Dendritic cell treated with granulocyte-macrophage colony-stimulating factor and Interleukin-4, amounts not matched to agents 40 ng/mL and 50 ng/mL, for 4 days (primary cell): ENCODE data around the gene PRDX4.
A peak's percentile ranks its signal among the peaks of the same experiment; 100 is the strongest.
"Not testable (repeated sequence)": the region's sequence is repeated elsewhere in the genome, so short reads cannot be mapped to it uniquely, and the experiment has no call there.

ENCODE experiments used
- H3K27ac Mint-ChIP-seq: one replicate; pipeline ENCODE4 v1.8.0; 2022; ENCODE audit warnings: mild to moderate bottlenecking, mixed read lengths
- H3K27me3 Mint-ChIP-seq: one replicate; pipeline ENCODE4 v1.8.0; 2022; ENCODE audit warnings: mild to moderate bottlenecking, mixed read lengths
- H3K36me3 Mint-ChIP-seq: one replicate; pipeline ENCODE4 v1.8.0; 2022; ENCODE audit warnings: low read depth, mixed read lengths
- H3K4me1 Mint-ChIP-seq: one replicate; pipeline ENCODE4 v1.8.0; 2022; ENCODE audit warnings: low read depth, mixed read lengths
- H3K4me3 Mint-ChIP-seq: one replicate; pipeline ENCODE4 v1.8.0; 2022; ENCODE audit warnings: mild to moderate bottlenecking, moderate library complexity, mixed read lengths
- H3K9me3 Mint-ChIP-seq: one replicate; pipeline ENCODE4 v1.8.0; 2022; ENCODE audit warnings: mixed read lengths
- intact Hi-C: fragments of 100-400 bp; cut with micrococcal nuclease; formaldehyde crosslinking; loops from one replicate; pipeline ENCODE4 v1.15.0; 2022

The PRDX4 gene

DNA sequence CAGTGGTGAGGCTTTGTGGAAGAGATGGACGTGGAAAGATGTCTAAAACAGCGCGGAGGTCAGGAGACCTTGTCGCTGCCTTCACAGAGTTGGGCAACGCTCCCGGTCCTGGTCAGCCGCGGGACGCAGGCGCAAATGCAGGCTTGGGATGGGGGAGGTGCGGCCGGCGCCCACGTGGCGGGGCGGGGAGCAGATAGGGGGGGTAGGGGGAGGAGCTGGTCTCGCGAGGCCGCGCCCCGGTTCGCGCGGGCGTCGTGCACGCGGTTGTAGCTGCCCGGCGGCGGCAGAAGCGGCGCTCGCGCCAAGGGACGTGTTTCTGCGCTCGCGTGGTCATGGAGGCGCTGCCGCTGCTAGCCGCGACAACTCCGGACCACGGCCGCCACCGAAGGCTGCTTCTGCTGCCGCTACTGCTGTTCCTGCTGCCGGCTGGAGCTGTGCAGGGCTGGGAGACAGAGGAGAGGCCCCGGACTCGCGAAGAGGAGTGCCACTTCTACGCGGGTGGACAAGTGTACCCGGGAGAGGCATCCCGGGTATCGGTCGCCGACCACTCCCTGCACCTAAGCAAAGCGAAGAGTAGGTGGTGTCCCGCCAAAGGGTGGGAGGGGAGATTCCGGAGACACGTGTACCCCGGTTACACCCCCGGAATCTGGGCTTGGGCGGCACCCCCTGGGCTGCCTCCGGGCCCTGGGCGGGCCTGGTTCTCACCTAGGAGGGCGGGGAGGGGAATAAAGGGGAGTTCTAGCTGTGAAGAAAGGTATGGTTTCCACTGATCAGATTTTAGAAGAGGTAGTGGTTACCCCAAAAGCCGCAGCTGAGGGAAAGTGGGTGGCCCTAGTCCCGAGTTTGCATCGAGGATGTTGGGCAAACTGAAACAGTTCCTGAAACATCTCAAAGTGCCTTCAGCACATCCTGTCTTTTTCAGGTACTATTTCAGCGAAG, at the start of gene PRDX4:
Gene PRDX4 (plus strand): TSS at position 255 of the 939 bp plus-strand sequence. CDS start 78 bp downstream, at position 333.
- intact Hi-C loops: no loop called here
- no peaks in the 10 kb centered on the region for H3K9me3 Mint-ChIP-seq
- H3K4me3 Mint-ChIP-seq: peak within 1 kb of the TSS; percentile 79
- peak within 1 kb of the TSS; percentile 85 for H3K27ac Mint-ChIP-seq
- H3K36me3 Mint-ChIP-seq: no peaks in the 10 kb centered on the region
- H3K27me3 Mint-ChIP-seq: no peaks in the 10 kb centered on the region
- peaks cover 9% of the 10 kb centered on the region for H3K4me1 Mint-ChIP-seq

DNA sequence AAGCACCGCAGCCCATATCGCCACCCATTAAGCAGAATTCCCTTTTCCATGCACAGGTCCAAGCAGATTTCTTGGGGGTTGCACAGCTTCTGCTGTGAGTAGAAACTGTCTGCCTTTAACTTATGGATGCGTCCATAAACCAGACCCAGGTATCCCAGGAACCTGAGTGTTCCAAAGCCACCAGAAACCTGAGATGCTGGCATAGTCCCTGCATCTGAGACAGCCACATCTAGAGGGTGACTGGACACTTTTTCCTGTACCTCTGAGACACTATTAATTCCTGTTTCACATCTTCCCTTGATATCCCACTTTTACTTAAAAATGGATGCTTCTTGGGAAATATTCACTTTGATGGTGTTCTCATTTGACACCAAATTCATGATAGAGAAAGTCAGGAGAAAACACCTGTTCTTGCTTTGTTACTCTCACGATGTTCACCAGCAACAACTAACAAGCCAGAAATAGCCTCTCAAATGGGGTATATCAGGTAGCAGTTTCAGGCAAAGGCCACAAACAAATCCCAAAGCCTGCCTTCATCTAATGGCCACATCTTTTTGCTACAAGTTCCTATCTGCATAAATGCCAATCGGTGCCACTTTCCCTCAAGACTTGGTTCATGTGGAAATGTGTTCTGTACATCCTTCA, 45.5 kb upstream of the PRDX4 start:
- H3K4me1 Mint-ChIP-seq: no peaks in the 10 kb centered on the region
- no peaks in the 10 kb centered on the region for H3K27me3 Mint-ChIP-seq
- no peak overlapping the region for H3K27ac Mint-ChIP-seq
- no peaks in the 10 kb centered on the region for H3K36me3 Mint-ChIP-seq
- no peaks in the 10 kb centered on the region for H3K9me3 Mint-ChIP-seq
- no peak overlapping the region for H3K4me3 Mint-ChIP-seq
- intact Hi-C loops: no loop called here

DNA sequence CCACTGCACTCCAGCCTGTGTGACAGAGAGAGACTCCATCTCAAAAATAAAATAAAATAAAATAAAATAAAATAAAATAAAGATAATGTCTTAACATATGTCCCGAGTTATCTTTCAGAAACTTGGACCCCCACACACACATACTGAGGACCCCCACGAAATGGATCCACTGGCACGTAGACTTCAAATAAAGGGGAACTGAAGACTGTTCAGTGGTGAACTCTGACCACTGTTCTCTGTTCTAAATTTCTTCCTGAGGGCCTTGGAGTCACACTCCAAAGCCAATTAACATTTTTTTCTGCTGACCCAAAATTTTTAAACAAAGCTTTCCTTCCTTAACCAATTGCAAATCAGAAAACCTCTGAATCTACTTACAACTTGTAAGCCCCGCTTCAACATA, 43.5 kb upstream of the PRDX4 start:
- Mint-ChIP-seq H3K36me3 (no peaks in the 10 kb centered on the region), H3K4me1 (no peaks in the 10 kb centered on the region), H3K4me3 (no peak overlapping the region), H3K27me3 (no peaks in the 10 kb centered on the region), H3K27ac (no peak overlapping the region), H3K9me3 (no peaks in the 10 kb centered on the region)
- intact Hi-C loops: no loop called here

DNA sequence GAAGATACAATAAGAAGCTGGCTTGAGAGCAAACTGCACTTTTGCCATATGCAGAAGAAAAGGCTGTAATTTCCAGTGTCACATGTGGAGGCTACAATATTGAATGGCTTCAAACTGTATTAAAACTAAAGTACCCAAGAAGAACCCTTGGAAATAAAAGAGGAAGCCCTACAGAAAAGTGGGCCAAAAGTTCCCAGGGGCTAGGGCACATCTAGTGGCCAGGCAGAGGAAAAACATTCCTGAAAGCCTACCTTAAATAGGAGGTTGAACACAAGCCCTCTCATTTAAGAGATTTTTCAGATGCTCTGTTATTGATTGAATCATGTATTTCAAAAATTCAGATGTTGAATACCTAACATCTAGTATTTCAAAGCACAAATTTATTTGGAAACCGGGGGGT, 40.6 kb upstream of the PRDX4 start:
- Mint-ChIP-seq H3K27me3 (no peaks in the 10 kb centered on the region), H3K27ac (no peak overlapping the region), H3K4me1 (no peaks in the 10 kb centered on the region), H3K36me3 (no peaks in the 10 kb centered on the region), H3K9me3 (no peaks in the 10 kb centered on the region), H3K4me3 (no peak overlapping the region)
- intact Hi-C loops: no loop called here

DNA sequence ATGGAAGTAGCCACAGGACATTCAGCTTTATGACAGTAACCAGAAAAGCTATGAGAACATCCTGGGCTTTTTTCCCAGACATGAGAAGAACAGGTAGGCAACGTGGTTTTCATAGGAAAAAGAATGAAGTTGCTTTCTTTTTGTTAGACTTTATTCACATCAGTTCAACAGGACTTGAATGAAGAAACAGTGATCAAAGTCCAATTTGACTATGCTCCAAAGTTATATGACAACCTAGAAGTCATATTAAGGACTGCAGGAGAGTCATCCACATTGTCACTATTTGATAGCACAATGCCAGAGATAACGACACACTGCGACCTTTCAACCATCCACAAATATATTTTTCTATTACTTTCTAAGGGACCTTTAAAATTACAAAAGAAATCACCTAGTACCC, 39.2 kb upstream of the PRDX4 start:
- Mint-ChIP-seq H3K27me3 (no peaks in the 10 kb centered on the region), H3K36me3 (no peaks in the 10 kb centered on the region), H3K4me1 (no peaks in the 10 kb centered on the region), H3K27ac (no peak overlapping the region), H3K9me3 (no peaks in the 10 kb centered on the region), H3K4me3 (no peak overlapping the region)
- intact Hi-C loops: no loop called here

DNA sequence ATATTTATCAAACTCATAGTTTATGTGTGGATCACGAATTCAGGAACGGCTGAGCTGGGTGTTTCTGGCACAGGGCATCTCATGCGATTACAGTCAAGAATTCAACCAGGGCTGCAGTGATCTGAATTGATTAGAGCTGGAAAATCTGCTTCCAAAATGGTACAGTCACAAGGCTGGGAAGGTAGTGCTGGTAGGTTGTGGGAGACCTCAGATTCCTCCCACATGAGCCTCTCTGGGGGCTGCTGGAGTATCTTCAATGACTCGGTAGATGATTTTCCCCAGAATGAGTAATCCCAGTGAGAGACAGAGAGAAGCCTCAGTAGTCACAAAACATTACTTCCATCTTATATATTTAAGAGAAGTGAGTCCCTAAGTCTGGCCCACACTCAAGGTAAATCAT, 36.2 kb upstream of the PRDX4 start:
- intact Hi-C loops: no loop called here
- no peaks in the 10 kb centered on the region for H3K4me1 Mint-ChIP-seq

DNA sequence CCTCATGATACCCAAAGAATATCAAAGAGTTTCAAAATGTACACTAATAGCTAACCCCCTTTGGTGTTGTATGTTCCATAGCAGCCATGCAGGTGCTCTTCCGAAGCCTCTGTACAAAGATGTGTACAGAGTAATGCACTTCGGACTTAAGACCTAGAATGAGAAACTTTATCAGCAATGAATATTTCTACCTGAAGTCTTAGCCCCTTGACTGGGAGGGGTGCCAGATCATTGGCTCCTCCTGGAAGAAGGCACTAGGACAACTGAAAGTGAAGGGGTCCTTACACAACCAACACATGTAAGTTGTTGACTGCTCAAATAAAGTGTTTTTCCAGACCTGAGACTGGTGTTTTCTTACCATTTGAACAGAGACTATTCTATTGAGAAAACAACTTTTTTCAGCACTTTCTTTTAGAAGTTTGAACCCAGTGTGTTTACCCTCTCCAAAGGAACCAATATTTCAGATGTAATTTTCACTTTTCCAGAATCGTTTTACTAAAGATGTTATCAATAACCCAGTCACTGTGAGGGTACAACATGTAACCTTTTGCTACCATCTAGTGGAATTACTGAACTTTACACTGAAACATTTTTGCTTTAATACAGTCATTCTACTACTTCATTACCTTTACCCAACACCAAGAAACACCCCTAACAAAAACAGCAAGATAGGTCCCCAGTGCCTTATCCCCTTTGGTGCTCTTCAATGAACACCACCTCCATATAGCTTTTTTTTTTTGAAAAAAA, 33.3 kb upstream of the PRDX4 start:
- H3K4me3 Mint-ChIP-seq: no peak overlapping the region
- H3K9me3 Mint-ChIP-seq: no peaks in the 10 kb centered on the region
- intact Hi-C loops: no loop called here
- H3K36me3 Mint-ChIP-seq: no peaks in the 10 kb centered on the region
- H3K27me3 Mint-ChIP-seq: no peaks in the 10 kb centered on the region
- H3K4me1 Mint-ChIP-seq: no peaks in the 10 kb centered on the region
- no peak overlapping the region for H3K27ac Mint-ChIP-seq

More for the DNA sequence above, 36.2 kb upstream of the PRDX4 start:
- H3K36me3 Mint-ChIP-seq: no peaks in the 10 kb centered on the region
- H3K4me3 Mint-ChIP-seq: no peak overlapping the region
- H3K9me3 Mint-ChIP-seq: no peaks in the 10 kb centered on the region
- H3K27me3 Mint-ChIP-seq: no peaks in the 10 kb centered on the region
- H3K27ac Mint-ChIP-seq: no peak overlapping the region

DNA sequence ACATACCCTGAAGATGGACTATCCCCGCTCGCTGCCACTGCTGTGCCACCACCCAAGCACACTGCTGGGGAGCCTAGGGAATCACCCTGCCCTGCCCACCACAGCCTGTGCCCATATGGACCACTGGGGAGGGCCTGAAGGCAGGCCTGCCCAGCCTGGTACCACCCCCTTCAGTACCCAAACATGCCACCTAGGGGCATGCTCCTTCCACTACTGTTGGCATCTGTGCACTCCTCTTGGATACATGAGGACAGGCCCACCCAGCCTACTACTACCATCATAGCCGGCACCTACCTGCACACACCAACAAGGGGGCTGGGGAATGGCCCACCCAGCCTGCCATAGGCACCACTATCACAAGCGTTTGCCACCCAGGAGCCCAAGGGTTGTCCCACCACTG, 30.1 kb upstream of the PRDX4 start:
- H3K4me1 Mint-ChIP-seq: no peaks in the 10 kb centered on the region

DNA sequence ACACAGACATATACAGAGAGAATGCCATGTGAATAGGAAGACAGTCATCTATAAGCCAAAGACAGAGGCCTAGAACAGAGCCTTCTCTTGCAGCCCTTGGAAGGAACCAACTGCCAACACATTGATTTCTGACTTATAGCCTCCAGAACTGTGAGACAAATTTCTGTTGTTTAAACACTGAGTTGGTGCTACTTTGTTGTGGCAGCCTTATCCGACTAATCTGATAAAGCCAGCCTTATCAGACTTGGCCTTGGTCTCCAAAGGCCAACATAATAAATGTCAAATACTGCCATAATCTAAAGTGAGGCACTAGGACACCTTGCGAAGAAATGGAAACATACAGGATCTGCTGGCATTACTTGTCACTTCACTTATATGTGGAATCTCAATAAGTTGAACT, 24.3 kb upstream of the PRDX4 start:
- H3K36me3 Mint-ChIP-seq: no peaks in the 10 kb centered on the region
- no peaks in the 10 kb centered on the region for H3K9me3 Mint-ChIP-seq
- intact Hi-C loops: no loop called here
- H3K27ac Mint-ChIP-seq: no peak overlapping the region
- H3K4me1 Mint-ChIP-seq: no peaks in the 10 kb centered on the region
- no peak overlapping the region for H3K4me3 Mint-ChIP-seq
- no peaks in the 10 kb centered on the region for H3K27me3 Mint-ChIP-seq

More for the DNA sequence above, 30.1 kb upstream of the PRDX4 start:
- H3K4me3 Mint-ChIP-seq: no peak overlapping the region
- intact Hi-C loops: no loop called here
- H3K27ac Mint-ChIP-seq: no peak overlapping the region
- H3K36me3 Mint-ChIP-seq: no peaks in the 10 kb centered on the region
- H3K9me3 Mint-ChIP-seq: no peaks in the 10 kb centered on the region
- no peaks in the 10 kb centered on the region for H3K27me3 Mint-ChIP-seq

DNA sequence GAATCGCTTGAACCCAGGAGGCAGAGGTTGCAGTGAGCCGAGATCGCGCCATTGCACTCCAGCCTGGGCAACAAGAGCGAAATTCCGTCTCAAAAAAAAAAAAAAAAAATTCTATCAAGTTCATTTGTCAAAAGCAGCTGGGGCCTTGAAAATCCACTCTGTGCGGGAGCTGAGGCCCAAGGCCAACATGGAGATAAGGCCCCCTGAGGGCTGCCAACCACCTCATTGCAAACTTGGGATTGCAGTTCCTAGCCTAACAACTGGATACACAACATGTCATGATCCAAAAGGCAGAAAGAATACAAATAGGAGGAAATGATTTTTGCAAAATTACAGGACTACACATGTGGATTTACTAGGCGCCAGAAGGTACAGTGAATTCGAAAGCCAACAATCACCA, 22.5 kb upstream of the PRDX4 start:
- Mint-ChIP-seq H3K9me3 (no peaks in the 10 kb centered on the region), H3K4me1 (no peaks in the 10 kb centered on the region), H3K4me3 (no peak overlapping the region), H3K27ac (no peak overlapping the region), H3K36me3 (no peaks in the 10 kb centered on the region), H3K27me3 (peaks cover 2% of the 10 kb centered on the region)
- intact Hi-C loops: no loop called here

DNA sequence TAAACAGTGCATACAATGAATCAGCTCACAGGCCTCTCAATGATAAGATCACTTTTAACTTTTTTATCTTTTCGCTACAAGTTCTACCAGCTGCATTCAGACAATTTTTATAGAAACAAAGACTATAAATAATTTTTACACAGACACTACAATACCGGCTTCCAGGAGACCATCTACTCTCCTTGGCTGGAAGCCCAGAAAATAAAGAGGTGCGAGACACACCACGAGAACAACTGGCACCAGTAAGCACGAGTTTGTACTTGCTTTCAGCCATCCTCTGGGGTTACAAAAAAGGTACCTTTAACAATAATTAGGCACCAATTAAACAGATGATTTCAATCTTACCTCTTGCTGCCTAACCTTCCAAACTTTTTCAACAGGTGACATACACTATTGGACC, 11.2 kb upstream of the PRDX4 start:
- Mint-ChIP-seq H3K4me1 (no peaks in the 10 kb centered on the region), H3K27me3 (no peaks in the 10 kb centered on the region), H3K27ac (no peak overlapping the region), H3K9me3 (no peaks in the 10 kb centered on the region), H3K4me3 (no peak overlapping the region), H3K36me3 (no peaks in the 10 kb centered on the region)
- intact Hi-C loops: no loop called here

DNA sequence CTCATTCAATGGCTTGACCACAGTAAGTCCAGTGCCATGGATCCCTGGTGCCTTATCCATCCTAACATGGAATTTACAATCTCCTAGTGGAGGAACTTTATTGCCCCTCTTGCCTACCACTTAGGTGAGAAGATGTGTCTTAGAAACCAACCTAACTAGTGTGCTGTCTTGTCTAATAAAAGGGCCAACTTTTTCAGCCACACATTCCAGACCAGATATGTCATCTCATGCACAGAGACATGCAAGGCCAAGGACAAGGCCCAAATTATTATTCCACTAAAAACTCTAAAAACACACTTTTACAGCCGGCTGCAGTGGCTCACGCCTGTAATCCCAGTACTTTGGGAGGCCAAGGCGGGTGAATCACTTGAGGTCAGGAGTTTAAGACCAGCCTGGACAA, 10.6 kb upstream of the PRDX4 start:
- Mint-ChIP-seq H3K27ac (no peak overlapping the region), H3K4me3 (no peak overlapping the region), H3K9me3 (no peaks in the 10 kb centered on the region), H3K36me3 (no peaks in the 10 kb centered on the region), H3K4me1 (no peaks in the 10 kb centered on the region), H3K27me3 (no peaks in the 10 kb centered on the region)
- intact Hi-C loops: no loop called here

DNA sequence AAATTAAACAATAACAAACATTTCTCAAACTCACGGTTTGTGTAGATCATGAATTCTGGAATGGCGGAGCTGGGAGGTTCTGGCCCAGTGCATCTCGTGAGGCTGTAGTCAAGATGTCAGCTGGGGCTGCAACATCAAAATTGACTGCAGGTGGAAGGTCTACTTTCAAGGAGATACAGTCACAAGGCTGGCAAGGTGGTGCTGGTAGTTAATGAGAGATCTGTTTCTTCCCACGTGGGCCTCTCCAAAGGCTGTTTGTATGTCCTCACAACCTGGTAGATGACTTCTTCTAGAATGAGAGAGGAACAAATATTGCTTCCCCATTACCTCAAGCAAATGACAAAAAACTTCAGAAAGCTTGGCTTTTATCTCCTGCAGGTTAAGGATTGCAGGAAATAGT, 8.0 kb upstream of the PRDX4 start:
- H3K4me3 Mint-ChIP-seq: no peak overlapping the region
- peaks cover 5% of the 10 kb centered on the region for H3K4me1 Mint-ChIP-seq
- intact Hi-C loops: no loop called here
- H3K36me3 Mint-ChIP-seq: no peaks in the 10 kb centered on the region
- no peak overlapping the region for H3K27ac Mint-ChIP-seq
- no peaks in the 10 kb centered on the region for H3K9me3 Mint-ChIP-seq
- no peaks in the 10 kb centered on the region for H3K27me3 Mint-ChIP-seq

DNA sequence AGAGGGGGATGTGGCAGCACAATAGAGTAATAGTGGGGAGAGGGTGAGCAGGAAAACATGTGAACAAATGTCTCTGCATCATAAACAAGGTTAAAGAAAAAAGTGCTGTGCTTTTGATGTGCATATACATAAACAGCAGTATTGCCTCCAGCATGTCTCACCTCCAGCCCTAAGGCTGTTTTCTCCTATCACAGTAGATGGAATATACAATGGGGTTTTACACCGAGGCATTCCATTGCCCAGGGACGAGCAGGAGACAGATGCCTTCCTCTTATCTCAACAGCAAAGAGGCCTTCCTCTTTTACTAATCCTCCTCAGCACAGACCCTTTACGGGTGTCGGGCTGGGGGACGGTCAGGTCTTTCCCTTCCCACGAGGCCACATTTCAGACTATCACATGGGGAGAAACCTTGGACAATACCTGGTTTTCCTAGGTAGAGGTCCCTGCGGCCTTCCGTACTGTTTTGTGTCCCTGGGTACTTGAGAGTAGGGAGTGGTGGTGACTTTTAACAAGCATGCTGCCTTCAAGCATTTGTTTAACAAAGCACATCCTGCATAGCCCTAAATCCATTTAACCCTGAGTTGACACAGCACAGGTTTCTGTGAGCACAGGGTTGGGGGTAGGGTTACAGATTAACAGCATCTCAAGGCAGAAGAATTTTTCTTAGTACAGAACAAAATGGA, 7.1 kb upstream of the PRDX4 start:
- H3K9me3 Mint-ChIP-seq, H3K27me3 Mint-ChIP-seq, H3K4me1 Mint-ChIP-seq, H3K36me3 Mint-ChIP-seq, H3K27ac Mint-ChIP-seq, H3K4me3 Mint-ChIP-seq, intact Hi-C loops: not testable (repeated sequence)
